Measurements from ENCODE around the gene SALL4.
"Not testable (repeated sequence)": the region's sequence is repeated elsewhere in the genome, so short reads cannot be mapped to it uniquely, and the experiment has no call there.

Gene SALL4

DNA sequence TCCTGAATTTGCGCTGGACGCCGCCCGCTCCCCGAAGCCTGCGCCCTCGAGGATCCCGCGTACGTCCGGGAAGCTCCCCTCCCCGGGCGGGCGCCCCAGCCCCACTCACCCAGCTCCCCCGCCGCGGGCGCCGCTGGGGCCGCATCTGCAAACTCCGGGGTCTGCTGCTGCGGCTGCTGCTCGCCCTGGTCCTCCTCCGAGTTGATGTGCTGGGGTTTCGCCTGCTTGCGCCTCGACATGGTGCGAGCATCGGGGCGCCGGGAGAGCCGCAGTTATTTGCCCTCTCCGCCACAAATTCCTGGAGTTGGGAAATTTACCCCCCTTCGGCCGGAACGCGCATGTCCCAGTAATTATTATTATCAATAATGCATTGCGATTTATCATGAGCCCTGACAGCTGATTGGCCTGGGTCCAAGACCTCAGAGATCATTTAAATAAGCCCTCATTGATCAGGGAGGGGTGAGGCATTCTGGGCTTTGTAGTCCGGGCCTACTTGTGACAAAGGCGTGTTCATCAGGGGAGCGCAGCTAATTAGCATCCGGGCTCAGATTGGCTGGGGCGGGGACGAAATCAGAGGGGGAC, at the start of gene SALL4:
Gene SALL4 (minus strand): TSS at position 352 of the 582 bp plus-strand sequence. CDS start 113 bp downstream, at position 239.
- no peak for DNase-seq (ENCODE audit: low read depth)

DNA sequence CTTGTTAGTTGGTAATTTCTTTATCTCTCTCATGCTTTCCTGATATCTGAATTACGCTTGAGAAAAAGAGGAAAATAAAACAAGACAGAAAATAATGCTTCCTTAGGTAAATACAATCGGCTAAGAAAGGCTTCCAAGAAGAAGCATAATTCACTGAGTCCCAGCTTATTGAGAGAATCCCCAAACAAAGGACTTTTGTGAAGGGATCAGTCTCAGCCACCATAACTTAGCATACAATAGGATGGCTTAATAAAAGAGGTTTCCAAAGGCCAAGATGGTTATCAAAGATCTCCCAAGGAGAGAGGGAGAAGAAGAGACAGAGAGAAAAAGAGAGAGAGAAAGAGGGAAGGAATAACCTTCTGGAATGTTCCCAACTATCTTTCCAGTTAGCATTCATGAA, 46.0 kb upstream of the SALL4 start:
- no peak for DNase-seq (ENCODE audit: low read depth)

DNA sequence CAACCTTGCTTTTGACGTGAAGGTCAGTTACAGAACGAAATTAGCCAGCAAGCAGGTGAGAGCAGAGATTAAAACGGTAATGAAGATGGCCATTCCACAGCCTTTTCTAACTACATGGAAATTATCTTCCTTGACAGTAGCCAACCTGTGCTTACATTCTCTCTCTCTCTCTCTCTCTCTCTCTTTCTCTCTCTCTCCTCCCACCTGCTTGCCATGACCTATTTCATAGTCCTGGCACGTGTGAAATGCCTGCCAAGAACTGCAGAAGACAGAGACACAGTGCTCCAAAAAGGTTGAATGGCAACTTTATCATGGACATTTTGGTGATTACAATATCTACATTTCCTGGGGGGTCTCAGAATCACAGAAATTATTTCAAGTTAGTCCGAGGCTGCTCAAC, 38.5 kb upstream of the SALL4 start:
- DNase-seq (ENCODE audit: low read depth): no peak

- DNase-seq (ENCODE audit: low read depth): no peak
Observed at GRCh38 chr20:51837876-51838420, 35.6 kb upstream of the SALL4 start.

DNA sequence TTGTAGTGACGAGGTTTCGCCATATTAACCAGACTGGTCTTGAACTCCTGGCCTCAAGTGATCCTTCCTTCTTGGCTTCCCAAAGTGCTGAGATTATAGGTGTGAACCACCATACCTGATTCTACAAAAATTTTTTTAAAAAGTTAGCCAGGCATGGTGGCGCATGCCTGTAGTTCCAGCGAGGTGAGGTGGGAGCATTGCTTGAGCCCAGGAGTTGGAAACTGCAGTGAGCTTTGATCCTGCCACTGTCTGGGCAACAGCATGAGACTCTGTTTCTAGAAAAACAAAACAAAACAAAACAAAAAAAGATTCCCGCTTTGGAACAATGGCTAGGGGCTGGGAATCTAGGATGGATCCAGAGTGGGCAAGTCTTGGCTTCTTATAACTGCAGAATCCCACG, 35.1 kb upstream of the SALL4 start:
- DNase-seq (ENCODE audit: low read depth): no peak

- DNase-seq (ENCODE audit: low read depth): no peak
Observed at GRCh38 chr20:51833326-51833725, 31.0 kb upstream of the SALL4 start.

GRCh38 chr20:51832276-51832675, 30.0 kb upstream of the SALL4 start:
- DNase-seq (ENCODE audit: low read depth): no peak

- no peak for DNase-seq (ENCODE audit: low read depth)
Observed at GRCh38 chr20:51831866-51832265, 29.5 kb upstream of the SALL4 start.

DNA sequence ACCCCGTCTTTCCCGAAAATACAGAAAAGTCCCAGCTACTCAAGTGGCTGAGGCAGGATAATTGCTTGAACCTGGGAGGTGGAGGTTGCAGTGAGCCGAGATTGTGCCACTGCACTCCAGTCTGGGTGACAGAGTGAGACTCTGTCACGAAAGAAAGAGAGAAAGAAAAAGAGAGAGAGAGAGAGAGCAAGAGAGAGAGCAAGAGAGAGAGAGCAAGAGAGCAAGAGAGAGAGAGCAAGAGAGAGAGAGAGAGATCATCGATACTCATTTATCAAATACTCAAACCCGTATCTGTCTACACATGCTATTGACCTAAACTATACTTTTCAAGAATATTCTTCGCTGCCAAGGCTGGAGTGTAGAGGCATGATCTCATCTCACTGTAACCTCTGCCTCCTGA, 28.2 kb upstream of the SALL4 start:
- DNase-seq (ENCODE audit: low read depth): no peak

DNA sequence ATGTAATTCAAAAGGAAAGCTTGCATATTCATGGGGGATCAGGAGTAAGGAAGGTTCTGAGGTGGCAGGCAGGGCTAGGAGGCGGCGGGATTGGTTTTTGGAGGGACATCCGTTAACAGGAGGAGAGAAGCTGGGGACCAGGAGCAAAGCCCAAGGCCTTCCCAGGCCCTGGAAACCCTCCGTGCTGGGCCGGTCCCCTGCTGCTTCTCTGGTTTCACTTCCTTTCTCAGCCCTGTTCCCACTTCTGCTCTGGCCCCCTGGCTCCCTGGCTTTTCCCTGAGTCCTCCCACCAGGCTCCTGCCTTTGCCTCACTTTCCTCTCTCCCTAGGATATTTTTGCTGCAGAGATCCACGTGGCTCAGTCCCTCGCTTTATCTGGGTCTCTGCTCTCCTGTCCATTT, 26.4 kb upstream of the SALL4 start:
- DNase-seq (ENCODE audit: low read depth): no peak

DNA sequence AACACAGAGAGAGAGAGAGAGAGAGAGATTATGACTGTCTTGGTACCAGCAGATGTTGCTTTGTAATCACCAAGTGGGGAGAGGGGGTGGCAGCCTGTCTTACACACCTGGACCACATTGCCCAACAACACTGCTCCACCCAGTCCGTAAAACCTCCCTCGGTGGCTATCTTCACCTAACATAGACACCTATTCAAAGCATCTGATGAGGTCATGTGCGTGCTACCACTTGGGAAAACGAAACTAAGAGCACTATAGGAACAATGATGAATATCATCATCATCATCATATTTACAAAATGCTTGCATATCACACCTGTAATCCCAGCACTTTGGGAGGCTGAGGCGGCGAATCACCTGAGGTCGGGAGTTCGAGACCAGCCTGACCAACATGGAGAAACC, 24.1 kb upstream of the SALL4 start:
- no peak for DNase-seq (ENCODE audit: low read depth)

DNA sequence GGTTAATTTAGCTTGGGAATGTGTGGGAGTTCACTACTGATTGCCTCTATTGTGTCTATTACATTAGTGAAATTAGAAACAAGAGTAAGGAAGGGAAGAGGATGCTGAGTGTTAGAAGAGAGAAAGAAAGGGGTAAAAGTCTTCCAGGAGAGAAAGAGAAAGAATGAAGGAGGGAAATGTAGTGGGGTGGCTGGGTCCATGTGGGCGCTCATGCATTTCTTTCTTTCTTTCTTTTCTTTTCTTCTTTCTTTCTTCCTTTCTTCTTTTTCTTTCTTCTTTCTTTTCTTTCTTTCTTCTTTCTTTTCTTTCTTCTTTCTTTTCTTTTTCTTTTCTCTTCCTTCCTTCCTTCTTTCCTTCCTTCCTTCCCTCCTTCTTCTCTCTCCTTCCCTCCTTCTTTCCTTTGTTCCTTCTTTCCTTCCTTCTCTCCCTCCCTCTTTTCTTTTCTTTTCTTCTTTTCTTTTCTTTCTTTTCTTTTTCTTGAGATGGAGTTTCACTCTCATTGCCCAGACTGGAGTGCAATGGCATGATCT, 16.2 kb upstream of the SALL4 start:
- DNase-seq (ENCODE audit: low read depth): no peak

DNA sequence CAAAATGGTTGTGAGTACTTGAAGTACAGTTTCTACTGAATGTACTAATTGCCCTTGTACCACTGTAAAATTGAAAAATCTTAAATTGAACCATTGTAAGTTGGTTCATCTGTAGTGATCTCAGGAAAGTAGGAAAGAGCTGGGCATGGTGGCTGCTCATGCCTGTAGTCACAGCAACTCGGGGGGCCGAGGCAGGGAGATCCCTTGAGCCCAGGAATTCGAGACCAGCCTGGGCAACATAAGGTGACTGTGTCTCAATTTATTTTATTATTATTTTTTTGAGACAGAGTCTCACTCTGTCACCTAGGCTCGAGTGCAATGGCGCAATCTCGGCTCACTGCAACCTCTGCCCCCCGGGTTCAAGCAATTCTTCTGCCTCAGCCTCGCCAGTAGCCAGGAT, 14.5 kb upstream of the SALL4 start:
- DNase-seq (ENCODE audit: low read depth): not testable (repeated sequence)

GRCh38 chr20:51815383-51816076, 13.2 kb upstream of the SALL4 start:
- no peak for DNase-seq (ENCODE audit: low read depth)

- DNase-seq (ENCODE audit: low read depth): no peak
Observed at GRCh38 chr20:51812861-51813260, 10.5 kb upstream of the SALL4 start.

DNA sequence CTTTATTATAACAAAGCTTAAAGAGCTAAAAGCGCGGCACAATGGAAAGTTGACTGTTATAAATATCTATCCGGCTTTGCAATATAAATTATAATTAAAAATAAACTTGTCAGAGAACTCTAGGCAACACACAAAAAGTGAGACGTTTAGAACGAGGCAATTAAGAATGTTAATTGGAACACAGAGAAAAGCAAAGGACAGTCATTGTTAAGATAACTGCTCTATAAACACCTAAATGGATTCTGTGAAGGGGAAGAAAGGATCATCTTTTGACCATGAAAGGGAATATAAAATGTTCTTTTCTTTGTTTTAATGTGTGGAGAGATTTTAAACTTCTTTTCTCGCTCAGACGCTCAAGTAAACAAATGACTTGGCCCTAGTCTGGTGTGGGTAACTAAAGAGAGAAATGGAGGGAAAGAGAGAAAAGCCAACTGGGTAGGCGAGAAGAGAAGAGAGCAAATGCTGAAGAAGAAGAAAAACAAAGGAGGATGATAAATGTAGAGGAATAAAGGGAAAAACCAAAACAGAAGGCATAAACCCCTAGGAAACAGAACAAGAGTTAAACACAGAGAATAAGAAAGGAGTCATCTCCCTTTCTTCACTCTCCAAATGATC, 9.3 kb upstream of the SALL4 start:
- no peak for DNase-seq (ENCODE audit: low read depth)

GRCh38 chr20:51811042-51811355, 8.7 kb upstream of the SALL4 start:
- DNase-seq (ENCODE audit: low read depth): no peak

GRCh38 chr20:51810155-51811041, 8.1 kb upstream of the SALL4 start:
- no peak for DNase-seq (ENCODE audit: low read depth)

GRCh38 chr20:51807720-51808250, 5.5 kb upstream of the SALL4 start:
- DNase-seq (ENCODE audit: low read depth): no peak

- no peak for DNase-seq (ENCODE audit: low read depth)
Observed at GRCh38 chr20:51804754-51805153, 2.4 kb upstream of the SALL4 start.

- DNase-seq (ENCODE audit: low read depth): no peak
Observed at GRCh38 chr20:51803148-51803854, 980 bp upstream of the SALL4 start.

DNA sequence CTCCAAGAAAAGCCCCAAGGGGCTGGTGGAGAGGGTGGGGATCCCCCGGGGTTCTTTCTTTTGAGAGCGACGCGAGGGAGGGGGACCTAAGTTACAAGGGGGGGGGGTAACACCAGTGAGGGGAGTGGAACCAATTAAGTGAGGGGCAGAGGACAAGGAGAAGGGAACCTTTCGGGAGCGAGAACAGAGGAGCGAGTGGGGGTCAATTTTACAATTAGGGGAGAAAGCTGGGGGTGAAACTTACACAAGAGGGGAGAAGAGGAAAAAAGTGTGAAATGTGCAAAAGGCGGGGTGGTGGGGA, 548 bp downstream of the SALL4 start:
- no peak for DNase-seq (ENCODE audit: low read depth)
